ENCODE measurements around the gene USH2A. TPM values are rescaled to one million over a fixed set of nuclear protein-coding genes. Genes with fewer than 3 reads are reported as not detected.

USH2A gene
- total RNA-seq, 4 donors from 2014 or later: under 0.01 to 1.9 (median under 0.01) TPM

GRCh38 chr1:216181590-216181989 lies 241.7 kb downstream of the USH2A start:
- H3K4me1 ChIP-seq: peaks cover 0 to 12% (median 2%) of the 10 kb centered on the region in 4 donors
- no peaks in the 10 kb centered on the region for H3K27me3 ChIP-seq
- no peak for TF ChIP-seq CTCF (IDR thresholded peaks at IDR 0.05)
- TF ChIP-seq EP300 (IDR thresholded peaks at IDR 0.05): no peak
- TF ChIP-seq POLR2AphosphoS5 (IDR thresholded peaks at IDR 0.05): no peak
- TF ChIP-seq POLR2A (IDR thresholded peaks at IDR 0.05; ENCODE audit: low read depth): no peak
- no peak overlapping the region for H3K27ac ChIP-seq (replicated peaks in 1 of 4)
- H3K9me3 ChIP-seq: no peaks in the 10 kb centered on the region
- no peak for DNase-seq (ENCODE audit: extremely low spot score)
- no peak overlapping the region for H3K4me3 ChIP-seq
- WGBS: 96% methylated on average over 3 of the region's 3 CpGs
- intact Hi-C loops (cut with DNase I): no loop called here
- H3K36me3 ChIP-seq: no peaks in the 10 kb centered on the region

- no peaks in the 10 kb centered on the region for H3K27me3 ChIP-seq
- no peaks in the 10 kb centered on the region for H3K9me3 ChIP-seq
- H3K4me1 ChIP-seq: peaks cover 0 to 15% (median 7%) of the 10 kb centered on the region in 4 donors
- H3K4me3 ChIP-seq: no peak overlapping the region
- DNase-seq (ENCODE audit: extremely low spot score): no peak
- intact Hi-C loops (cut with DNase I): no loop called here
- no peak overlapping the region for H3K27ac ChIP-seq (replicated peaks in 1 of 4)
- no peaks in the 10 kb centered on the region for H3K36me3 ChIP-seq
- TF ChIP-seq POLR2A (IDR thresholded peaks at IDR 0.05; ENCODE audit: low read depth): no peak
- no peak for TF ChIP-seq CTCF (IDR thresholded peaks at IDR 0.05)
- no peak for TF ChIP-seq EP300 (IDR thresholded peaks at IDR 0.05)
- no peak for TF ChIP-seq POLR2AphosphoS5 (IDR thresholded peaks at IDR 0.05)
Observed at GRCh38 chr1:216178281-216178680, 245.0 kb downstream of the USH2A start.

GRCh38 chr1:216176970-216177369 lies 246.3 kb downstream of the USH2A start:
- H3K36me3 ChIP-seq: no peaks in the 10 kb centered on the region
- no peak for DNase-seq (ENCODE audit: extremely low spot score)
- H3K4me3 ChIP-seq: no peak overlapping the region
- H3K9me3 ChIP-seq: no peaks in the 10 kb centered on the region
- WGBS: 81% methylated on average over 1 of the region's 1 CpG
- H3K27ac ChIP-seq (replicated peaks in 1 of 4): no peak overlapping the region
- peaks cover 0 to 19% (median 10%) of the 10 kb centered on the region in 4 donors for H3K4me1 ChIP-seq
- intact Hi-C loops (cut with DNase I): no loop called here
- no peaks in the 10 kb centered on the region for H3K27me3 ChIP-seq
- TF ChIP-seq CTCF (IDR thresholded peaks at IDR 0.05) (no peak), POLR2AphosphoS5 (IDR thresholded peaks at IDR 0.05) (no peak), EP300 (IDR thresholded peaks at IDR 0.05) (no peak), POLR2A (IDR thresholded peaks at IDR 0.05; ENCODE audit: low read depth) (no peak)

DNA sequence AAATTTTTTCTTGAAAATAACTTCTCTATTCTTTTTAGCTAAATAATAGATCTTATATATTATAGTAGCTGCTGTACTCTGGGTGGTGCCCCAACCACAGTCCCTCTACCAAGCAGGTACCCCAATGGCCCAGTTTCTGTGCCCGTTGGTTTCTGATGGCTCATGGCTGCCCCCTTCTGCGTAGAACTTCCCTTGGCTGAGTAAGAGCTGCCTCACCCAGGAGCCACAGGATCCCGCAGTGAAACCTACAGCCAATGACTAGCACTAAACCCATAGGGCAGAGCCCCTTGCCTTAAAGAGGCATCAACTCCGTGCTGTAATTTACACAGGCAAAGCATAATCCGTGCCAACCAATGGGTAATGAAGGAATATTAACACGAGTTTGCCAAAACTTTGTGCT lies 247.5 kb downstream of the USH2A start:
- Histone ChIP-seq H3K4me3 (no peak overlapping the region), H3K9me3 (no peaks in the 10 kb centered on the region), H3K4me1 (peaks cover 0 to 19% (median 10%) of the 10 kb centered on the region in 4 donors), H3K27me3 (no peaks in the 10 kb centered on the region), H3K27ac (replicated peaks in 1 of 4) (no peak overlapping the region), H3K36me3 (no peaks in the 10 kb centered on the region)
- no peak for DNase-seq (ENCODE audit: extremely low spot score)
- TF ChIP-seq POLR2A (IDR thresholded peaks at IDR 0.05; ENCODE audit: low read depth) (no peak), EP300 (IDR thresholded peaks at IDR 0.05) (no peak), CTCF (IDR thresholded peaks at IDR 0.05) (no peak), POLR2AphosphoS5 (IDR thresholded peaks at IDR 0.05) (no peak)
- intact Hi-C loops (cut with DNase I): no loop called here
- 77% methylated on average over 6 of the region's 6 CpGs for WGBS

DNA sequence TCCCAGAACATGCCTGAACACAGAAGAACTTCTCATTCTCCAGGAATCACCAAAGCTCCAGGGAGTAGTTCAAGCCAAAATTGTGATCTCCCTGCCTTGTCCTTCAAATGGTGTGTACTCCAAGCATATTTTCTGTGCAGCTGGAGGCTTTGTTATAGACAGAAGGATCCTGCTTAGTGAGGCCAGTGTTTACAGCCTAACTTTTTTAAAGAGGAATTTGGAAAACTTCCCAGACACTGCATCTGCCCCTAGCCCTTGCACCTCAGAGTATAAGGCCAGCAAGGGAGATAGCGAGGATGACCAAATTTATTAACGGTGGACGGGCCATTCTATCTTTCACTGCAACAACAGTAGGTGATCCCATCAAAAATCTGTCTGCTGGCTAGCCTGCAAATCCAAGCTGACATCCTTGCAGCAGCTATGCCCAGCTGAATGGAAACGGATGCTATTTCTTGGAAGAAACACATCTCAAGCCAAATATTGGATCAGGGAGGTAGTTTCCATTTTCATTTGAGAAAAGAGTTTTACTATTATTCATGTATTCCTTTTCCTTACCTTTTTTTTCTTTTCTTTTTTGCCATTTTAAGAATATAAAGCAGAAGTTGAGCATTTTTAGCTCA lies 249.8 kb downstream of the USH2A start:
- Histone ChIP-seq H3K9me3 (no peaks in the 10 kb centered on the region), H3K4me1 (peaks cover 0 to 17% (median 10%) of the 10 kb centered on the region in 4 donors), H3K27me3 (no peaks in the 10 kb centered on the region), H3K4me3 (no peak overlapping the region), H3K36me3 (no peaks in the 10 kb centered on the region), H3K27ac (replicated peaks in 1 of 4) (no peak overlapping the region)
- 47% methylated on average over 4 of the region's 4 CpGs for whole genome bisulfite sequencing
- intact Hi-C loops (cut with DNase I): no loop called here
- DNase-seq (ENCODE audit: extremely low spot score): no peak
- TF ChIP-seq CTCF (IDR thresholded peaks at IDR 0.05) (no peak), POLR2AphosphoS5 (IDR thresholded peaks at IDR 0.05) (no peak), POLR2A (IDR thresholded peaks at IDR 0.05; ENCODE audit: low read depth) (no peak), EP300 (IDR thresholded peaks at IDR 0.05) (no peak)
